Limb (tissue), 2 donors: ENCODE measurements around the gene PSD2.

Source experiments
- DNase-seq, 2 donors: peaks; one replicate each; pipeline ENCODE4 v3.0.0-alpha.2; 2016; ENCODE audit errors: extremely low spot score in 2 of 2

The PSD2 gene

GRCh38 chr5:139810341-139811273, 15.0 kb downstream of the PSD2 start:
- DNase-seq = no peak

- no peak for DNase-seq
Measured at GRCh38 chr5:139811274-139811607, 15.6 kb downstream of the PSD2 start.

DNA sequence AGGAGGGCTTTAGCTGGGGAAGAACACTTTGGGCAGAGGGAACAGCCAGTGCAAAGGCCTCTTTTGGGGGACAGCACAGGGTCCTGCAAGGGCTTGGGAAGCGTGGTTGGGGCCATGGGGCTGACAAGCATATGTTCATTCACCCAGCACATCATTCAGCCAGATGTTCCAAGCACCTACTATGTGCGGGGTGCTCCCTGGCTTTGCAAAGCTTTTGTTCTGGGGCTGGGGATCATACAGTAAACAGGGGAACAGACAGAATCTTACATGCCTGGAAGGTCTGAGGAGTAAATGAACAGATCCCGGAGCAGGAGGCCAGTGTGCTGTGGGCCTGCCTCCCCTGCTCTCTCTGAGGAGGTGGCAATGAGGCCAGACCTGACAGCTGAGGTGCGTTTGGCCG, 16.7 kb downstream of the PSD2 start:
- no peak for DNase-seq

DNA sequence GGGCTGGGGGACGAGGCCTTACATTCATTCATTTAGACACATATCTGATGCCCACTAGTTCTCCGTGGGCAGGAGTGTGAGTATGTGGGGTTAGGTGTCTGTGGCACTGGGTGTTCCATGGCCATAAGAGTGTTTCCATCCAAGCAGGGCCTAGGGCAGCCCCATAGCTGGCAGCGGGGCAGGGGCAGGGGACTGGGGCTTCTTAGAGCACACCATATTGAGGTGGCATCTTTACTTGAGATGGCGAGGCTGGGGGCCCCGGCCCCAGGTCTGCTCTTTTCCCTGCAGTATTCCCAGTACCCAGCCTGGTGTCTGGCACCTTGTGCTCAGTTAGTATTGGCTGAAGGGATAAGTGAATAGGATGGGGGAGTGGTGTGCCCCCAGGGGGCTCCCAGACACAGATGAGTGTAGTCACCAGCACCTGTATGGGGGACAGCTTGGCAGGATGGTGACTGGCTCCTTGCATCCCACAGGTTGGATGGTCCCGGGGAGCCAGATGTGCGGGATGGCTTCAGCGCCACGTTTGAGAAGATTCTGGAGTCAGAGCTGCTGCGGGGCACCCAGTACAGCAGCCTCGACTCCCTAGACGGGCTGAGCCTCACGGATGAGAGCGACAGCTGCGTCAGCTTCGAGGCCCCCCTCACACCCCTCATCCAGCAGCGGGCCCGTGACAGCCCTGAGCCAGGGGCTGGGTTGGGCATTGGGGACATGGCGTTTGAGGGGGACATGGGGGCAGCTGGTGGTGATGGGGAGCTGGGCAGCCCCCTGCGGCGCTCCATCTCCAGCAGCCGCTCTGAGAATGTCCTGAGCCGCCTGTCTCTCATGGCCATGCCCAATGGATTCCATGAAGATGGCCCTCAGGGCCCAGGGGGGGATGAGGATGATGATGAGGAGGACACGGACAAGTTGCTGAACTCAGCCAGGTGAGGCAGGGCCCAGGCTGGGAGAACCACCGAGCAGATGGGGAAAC, 17.5 kb downstream of the PSD2 start:
- DNase-seq = no peak

GRCh38 chr5:139814191-139814601, 18.6 kb downstream of the PSD2 start:
- DNase-seq = no peak

DNA sequence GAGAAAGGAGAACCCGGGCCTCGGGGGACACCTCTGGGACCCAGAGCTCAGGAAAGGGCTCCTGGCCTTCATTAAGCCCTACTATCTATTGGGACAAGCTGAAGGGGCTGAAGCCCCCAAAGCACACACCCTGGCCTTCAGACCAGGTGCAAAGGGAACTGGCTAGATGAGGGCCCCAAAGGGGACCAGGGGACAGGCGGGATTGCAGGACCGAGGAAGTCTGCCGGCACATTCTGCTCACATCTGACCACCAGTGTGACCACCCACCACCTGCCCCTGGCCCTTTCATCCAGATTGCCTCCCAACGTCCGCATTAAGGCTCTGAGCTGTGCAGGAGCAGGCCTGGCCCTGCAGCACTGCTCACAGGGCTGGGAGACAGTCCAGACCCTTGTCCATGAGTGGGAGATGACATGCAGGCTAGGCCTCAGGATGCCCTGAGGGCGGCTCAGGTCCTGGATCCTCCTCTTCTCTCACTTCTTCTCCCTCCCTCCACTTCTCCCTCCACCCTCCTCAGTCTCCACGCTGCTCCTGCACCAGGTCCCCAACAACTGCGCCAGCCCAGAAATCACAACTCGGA, 19.2 kb downstream of the PSD2 start:
- no peak for DNase-seq

DNA sequence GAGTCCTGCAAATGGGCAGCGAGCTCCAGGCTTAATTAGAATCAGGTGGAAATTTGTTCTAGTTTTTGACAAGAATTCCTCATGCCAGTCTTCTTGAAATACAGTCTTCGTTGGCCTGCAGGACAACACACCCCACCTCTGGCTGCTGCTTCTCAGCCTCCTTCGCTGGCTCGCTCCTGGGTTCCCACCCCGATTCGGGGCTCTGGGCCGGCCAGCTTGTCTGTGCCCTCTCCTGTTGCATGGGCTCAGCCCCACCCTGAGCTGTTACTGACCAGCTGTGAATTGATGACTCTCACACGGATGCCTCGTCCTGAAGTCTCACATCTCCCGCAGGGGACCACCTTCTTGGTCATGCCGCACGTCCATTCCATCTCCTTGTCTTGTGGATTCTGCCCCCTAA, 21.0 kb downstream of the PSD2 start:
- no peak for DNase-seq

- no peak for DNase-seq
Measured at GRCh38 chr5:139817362-139817761, 21.8 kb downstream of the PSD2 start.

GRCh38 chr5:139817970-139818369, 22.4 kb downstream of the PSD2 start:
- DNase-seq = no peak

- no peak for DNase-seq
Measured at GRCh38 chr5:139820130-139820529, 24.5 kb downstream of the PSD2 start.

DNA sequence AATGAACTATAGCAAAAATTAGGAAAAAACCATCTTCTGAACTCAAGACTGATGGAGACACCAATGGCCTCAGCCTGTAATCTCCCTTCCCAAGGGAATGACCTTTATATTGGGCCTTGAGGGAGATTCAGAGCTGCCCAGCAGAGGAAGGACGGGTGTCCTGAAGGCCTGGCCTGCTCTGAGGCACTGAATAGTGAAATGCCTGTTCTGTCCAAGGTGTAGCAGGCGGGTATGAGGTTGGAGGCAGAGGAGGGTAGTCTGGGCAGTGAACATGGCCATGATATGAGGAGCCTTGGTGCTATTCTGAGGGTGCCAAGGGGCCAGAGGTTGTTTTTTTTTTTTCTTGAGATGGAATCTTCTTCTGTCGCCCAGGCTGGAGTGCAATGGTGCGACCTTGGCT, 25.0 kb downstream of the PSD2 start:
- DNase-seq = no peak

GRCh38 chr5:139821806-139822552, 26.4 kb downstream of the PSD2 start:
- DNase-seq = no peak

DNA sequence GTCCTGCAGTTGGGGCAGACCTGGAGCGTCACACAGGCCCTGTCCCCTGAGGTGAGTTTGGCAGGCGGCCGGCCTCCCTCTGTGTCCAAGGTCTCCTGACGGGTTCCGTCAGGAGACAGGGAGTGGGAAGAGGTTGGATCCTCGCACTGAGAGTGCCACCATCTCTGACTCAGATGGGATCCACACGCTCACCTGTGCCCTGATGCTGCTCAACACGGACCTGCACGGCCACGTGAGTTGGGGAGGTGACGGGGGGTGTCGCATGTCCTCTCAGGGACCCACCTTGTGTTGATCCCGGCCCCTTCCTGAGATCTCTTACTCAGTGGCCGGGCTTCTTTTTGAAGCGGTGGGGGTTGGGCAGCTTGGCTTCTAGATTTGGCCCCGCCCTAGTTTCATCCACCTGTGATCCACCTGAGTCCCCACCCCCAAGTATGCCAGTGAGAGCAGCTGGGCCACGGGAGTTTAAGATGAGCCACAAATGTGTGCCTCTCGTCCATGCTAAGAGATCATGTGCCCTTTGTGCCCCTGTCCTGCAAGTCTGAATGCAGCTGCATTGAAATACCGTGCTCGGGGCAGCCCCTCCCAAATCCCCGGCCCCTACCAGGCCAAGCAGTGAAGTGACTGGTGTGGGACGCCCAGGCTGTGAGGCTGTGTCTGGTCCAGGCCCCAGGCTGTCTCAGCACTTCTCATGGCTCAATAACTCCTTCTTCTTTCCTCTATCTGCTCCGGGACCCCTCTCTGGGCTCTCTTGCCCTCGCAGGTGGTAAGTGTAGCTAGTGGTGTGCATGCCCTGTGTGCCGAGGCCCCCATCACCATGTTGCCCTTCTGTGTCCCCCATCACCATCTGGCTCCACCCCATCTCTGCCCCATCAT, 27.2 kb downstream of the PSD2 start:
- DNase-seq = no peak

DNA sequence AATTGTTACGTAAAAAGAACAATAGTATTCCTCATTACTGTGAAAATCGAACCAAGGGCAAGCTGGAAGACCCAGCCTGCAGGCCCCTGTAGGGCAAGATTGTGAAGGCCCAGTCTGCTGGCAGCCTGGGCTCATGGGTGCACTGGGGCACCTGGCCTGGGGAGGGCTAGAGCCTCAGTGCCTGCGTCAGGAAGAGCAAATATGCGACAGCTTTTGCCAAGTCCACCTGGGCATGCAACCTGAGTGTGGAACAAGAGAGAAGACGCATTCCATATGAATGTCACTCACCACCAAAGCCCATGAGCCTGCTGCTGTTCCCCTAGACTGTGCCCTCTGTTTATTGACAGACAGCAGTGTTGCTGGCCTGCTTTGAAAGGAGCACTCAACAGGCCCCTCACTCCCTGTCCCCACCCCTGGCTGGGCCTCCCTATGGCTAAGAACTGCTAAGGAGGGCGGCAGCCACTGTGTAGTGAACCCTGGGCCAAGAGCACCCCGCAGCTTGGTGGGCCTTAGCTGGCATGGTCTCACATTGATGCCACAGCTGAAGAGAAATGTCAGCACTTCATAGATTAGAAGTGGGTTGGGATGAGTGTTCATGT, 28.2 kb downstream of the PSD2 start:
- DNase-seq = no peak

GRCh38 chr5:139825690-139826089, 30.1 kb downstream of the PSD2 start:
- DNase-seq = no peak

DNA sequence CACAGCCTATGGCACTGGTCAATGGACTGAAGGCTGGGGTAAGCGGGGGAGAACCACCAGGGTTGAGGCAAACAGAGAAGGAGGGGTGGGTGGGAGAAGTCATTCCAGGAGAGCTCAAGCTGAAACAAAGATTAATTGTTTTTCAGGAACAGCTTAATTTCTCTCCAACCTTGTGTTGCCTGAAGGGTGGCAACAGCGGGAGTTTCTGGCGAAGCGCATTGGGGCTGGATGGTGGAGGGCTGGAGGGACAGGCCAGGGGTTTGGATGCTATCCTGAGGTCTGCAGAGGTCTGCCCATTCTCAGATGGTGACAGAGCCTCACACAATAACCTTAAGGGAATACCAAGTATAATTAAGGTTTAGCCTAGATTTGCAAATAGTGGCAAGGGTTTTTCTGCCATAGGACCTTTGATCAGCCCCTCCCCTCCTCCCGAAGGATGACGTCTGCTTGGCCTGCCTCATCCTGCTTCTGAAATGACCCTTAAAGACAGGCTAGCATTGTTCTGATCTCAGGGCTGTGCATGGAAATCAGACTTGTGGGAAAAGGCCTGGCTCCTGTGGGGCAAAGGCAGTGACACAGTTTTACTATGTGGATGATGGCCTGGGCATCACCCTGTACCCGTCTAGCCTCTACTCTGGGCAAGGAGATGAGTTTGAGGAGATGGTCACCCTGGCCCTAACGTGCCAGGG, 32.7 kb downstream of the PSD2 start:
- DNase-seq = no peak

DNA sequence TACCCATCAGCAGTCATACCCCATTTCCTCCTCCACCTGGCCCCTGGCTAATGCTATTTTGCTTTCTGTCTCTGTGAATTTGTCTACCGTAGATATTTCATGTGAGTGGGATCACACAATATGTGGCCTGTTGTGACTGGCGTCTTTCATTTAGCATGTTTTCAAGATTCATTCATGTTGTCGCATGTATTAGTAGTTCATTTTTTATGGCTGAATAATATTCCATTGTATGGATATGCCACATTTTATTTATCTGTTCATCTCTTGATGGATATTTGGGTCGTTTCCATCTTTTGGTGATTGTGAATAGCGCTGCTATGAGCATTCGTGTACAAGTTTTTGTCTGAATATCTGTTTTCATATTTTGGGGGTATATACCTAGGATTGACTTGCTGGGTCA, 33.9 kb downstream of the PSD2 start:
- no peak for DNase-seq

GRCh38 chr5:139831624-139832023, 36.0 kb downstream of the PSD2 start:
- DNase-seq = no peak

DNA sequence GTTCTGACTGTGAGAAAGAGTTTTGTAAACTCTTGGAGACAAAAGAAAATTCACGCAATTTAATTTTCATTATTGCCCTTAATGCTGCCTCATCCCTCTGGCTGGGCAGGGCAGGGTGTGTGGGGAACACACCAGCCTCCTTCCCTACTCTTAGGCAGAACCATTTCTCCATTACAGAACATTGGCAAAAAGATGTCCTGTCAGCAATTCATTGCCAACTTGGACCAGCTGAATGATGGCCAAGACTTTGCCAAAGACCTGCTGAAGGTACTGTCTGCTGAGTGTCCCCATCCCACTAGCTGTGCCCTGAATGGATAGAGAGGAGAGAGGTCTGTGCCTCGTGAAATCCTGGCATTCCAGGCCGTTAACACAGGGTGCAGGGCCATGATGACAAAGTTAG, 37.9 kb downstream of the PSD2 start:
- DNase-seq = no peak
